HL-60/S4 treated with retinoic acid at 250 ng/mL for 4 days and 3 days (cell line): ENCODE measurements around the gene EYS.

Experiments
- in situ Hi-C: fragments of 300-500 bp; cut with MboI; formaldehyde crosslinking; loops from 2 replicates; pipeline ENCODE4 v1.7.0; 2022; ENCODE audit warnings: low sequenced_read_pairs

The EYS gene

GRCh38 chr6:64750910-64751309, 956.1 kb downstream of the EYS start:
- in situ Hi-C loops: no loop called here

- in situ Hi-C loops: no loop called here
Measured at GRCh38 chr6:64737418-64737817, 969.6 kb downstream of the EYS start.

- in situ Hi-C loops: no loop called here
Measured at GRCh38 chr6:64736421-64736950, 970.5 kb downstream of the EYS start.

- in situ Hi-C loops: no loop called here
Measured at GRCh38 chr6:64733433-64733832, 973.6 kb downstream of the EYS start.

GRCh38 chr6:64732888-64733287, 974.1 kb downstream of the EYS start:
- in situ Hi-C loops: no loop called here

- in situ Hi-C loops: no loop called here
Measured at GRCh38 chr6:64729522-64729921, 977.5 kb downstream of the EYS start.

GRCh38 chr6:64727075-64727474, 980.0 kb downstream of the EYS start:
- in situ Hi-C loops: no loop called here

- in situ Hi-C loops: no loop called here
Measured at GRCh38 chr6:64724091-64724490, 982.9 kb downstream of the EYS start.

GRCh38 chr6:64723327-64724058, 983.5 kb downstream of the EYS start:
- in situ Hi-C loops: no loop called here

GRCh38 chr6:64721865-64722264, 985.2 kb downstream of the EYS start:
- in situ Hi-C loops: no loop called here

- in situ Hi-C loops: no loop called here
Measured at GRCh38 chr6:64717281-64717680, 989.7 kb downstream of the EYS start.

- in situ Hi-C loops: no loop called here
Measured at GRCh38 chr6:64715624-64716023, 991.4 kb downstream of the EYS start.

- in situ Hi-C loops: no loop called here
Measured at GRCh38 chr6:64714073-64714472, 993.0 kb downstream of the EYS start.

- in situ Hi-C loops: no loop called here
Measured at GRCh38 chr6:64713175-64713574, 993.9 kb downstream of the EYS start.

- in situ Hi-C loops: no loop called here
Measured at GRCh38 chr6:64712606-64713005, 994.4 kb downstream of the EYS start.

GRCh38 chr6:64703922-64704321, 1003.1 kb downstream of the EYS start:
- in situ Hi-C loops: no loop called here

GRCh38 chr6:64696053-64696452, 1011.0 kb downstream of the EYS start:
- in situ Hi-C loops: no loop called here

- in situ Hi-C loops: no loop called here
Measured at GRCh38 chr6:64694356-64694755, 1012.7 kb downstream of the EYS start.

GRCh38 chr6:64691064-64691463, 1016.0 kb downstream of the EYS start:
- in situ Hi-C loops: no loop called here

- in situ Hi-C loops: no loop called here
Measured at GRCh38 chr6:64685401-64685800, 1021.6 kb downstream of the EYS start.

- in situ Hi-C loops: no loop called here
Measured at GRCh38 chr6:64683682-64684081, 1023.3 kb downstream of the EYS start.

- in situ Hi-C loops: no loop called here
Measured at GRCh38 chr6:64681416-64682160, 1025.4 kb downstream of the EYS start.
